PFSK-1 (cell line): ENCODE measurements around the gene PCGF6.

ENCODE experiments used
- FOXP2 ChIP-seq: optimal IDR thresholded peaks from 2 replicates; pipeline ENCODE3; 2011; ENCODE audit warnings: borderline replicate concordance, control low read depth, inconsistent platforms; ENCODE audit not compliant: insufficient read depth; ENCODE audit errors: extremely low read length, extremely low read depth
- POLR2AphosphoS5 ChIP-seq: IDR thresholded peaks from 2 replicates; pipeline ENCODE4 v1.6.1; 2012; ENCODE audit warnings: low read depth, mild to moderate bottlenecking, control low read depth, low read length, moderate library complexity
- REST ChIP-seq, 2 experiments: IDR thresholded peaks; 2 replicates each; pipeline versions ENCODE4 v1.6.1 to v1.8.0; 2011 to 2012; ENCODE audit warnings: low read depth in 2 of 2, low read length in 2 of 2, control low read depth in 1 of 2, inconsistent platforms in 1 of 2, mild to moderate bottlenecking in 1 of 2, moderate library complexity in 1 of 2; ENCODE audit not compliant: insufficient read depth in 1 of 2
- SIN3A ChIP-seq: IDR thresholded peaks from 2 replicates; pipeline ENCODE4 v1.6.1; 2012; ENCODE audit warnings: mild to moderate bottlenecking, low read length, moderate library complexity, borderline replicate concordance; ENCODE audit not compliant: insufficient read depth
- TAF1 ChIP-seq: IDR thresholded peaks from 2 replicates; pipeline ENCODE4 v1.6.1; 2012; ENCODE audit warnings: low read length, control low read depth, borderline replicate concordance; ENCODE audit not compliant: insufficient read depth

PCGF6 gene

GRCh38 chr10:103316087-103316486, 34.9 kb downstream of the PCGF6 start:
- TF ChIP-seq FOXP2: no peak
- no peak for TF ChIP-seq SIN3A
- TF ChIP-seq POLR2AphosphoS5: no peak
- no peak for TF ChIP-seq REST (IDR thresholded peaks at IDR 0.05; ENCODE audit: insufficient read depth in 1 of 2, low read depth in 2 of 2, low read length in 2 of 2)
- TF ChIP-seq TAF1: no peak

GRCh38 chr10:103310197-103310596, 40.7 kb downstream of the PCGF6 start:
- TF ChIP-seq TAF1 (no peak), SIN3A (no peak), POLR2AphosphoS5 (no peak), REST (IDR thresholded peaks at IDR 0.05; ENCODE audit: insufficient read depth in 1 of 2, low read depth in 2 of 2, low read length in 2 of 2) (no peak), FOXP2 (no peak)

- no peak for TF ChIP-seq REST (IDR thresholded peaks at IDR 0.05; ENCODE audit: insufficient read depth in 1 of 2, low read depth in 2 of 2, low read length in 2 of 2)
- TF ChIP-seq TAF1: no peak
- TF ChIP-seq POLR2AphosphoS5: no peak
- no peak for TF ChIP-seq FOXP2
These were observed 43.3 kb downstream of the PCGF6 start for GRCh38 chr10:103307594-103307993.

DNA sequence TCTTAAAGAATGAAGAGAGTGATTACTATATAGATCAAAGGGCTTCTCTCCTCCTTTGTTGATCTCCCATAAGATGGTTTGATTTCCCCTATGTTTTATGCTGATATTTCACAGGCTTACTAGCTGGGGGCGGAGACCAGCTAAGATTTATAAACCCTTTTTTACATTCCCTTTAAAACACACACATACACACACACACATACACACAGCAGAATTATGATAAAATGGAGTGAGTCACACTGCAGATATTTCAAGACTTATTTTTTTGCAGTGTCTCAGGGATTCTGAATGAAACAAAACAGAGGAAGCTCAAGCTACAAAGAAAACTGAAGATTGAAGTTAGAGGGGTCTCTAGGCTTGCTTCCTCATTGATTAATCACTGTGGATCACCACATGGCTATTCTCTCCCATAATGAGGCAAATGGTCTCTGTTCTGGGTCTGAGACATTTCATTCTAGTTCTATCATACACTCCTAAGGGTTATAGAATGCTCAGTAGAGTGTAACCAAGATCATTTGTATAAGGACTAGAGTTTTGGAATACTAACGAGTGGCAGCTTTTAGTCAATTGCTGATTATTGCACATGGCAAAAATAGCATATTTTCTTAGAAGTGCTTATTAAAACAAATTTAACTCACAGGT, 55.4 kb downstream of the PCGF6 start:
- TF ChIP-seq TAF1: no peak
- TF ChIP-seq SIN3A: no peak
- no peak for TF ChIP-seq REST (IDR thresholded peaks at IDR 0.05; ENCODE audit: insufficient read depth in 1 of 2, low read depth in 2 of 2, low read length in 2 of 2)
- no peak for TF ChIP-seq POLR2AphosphoS5
- no peak for TF ChIP-seq FOXP2
